ENCODE measurements around the gene COA8.

COA8 gene

DNA sequence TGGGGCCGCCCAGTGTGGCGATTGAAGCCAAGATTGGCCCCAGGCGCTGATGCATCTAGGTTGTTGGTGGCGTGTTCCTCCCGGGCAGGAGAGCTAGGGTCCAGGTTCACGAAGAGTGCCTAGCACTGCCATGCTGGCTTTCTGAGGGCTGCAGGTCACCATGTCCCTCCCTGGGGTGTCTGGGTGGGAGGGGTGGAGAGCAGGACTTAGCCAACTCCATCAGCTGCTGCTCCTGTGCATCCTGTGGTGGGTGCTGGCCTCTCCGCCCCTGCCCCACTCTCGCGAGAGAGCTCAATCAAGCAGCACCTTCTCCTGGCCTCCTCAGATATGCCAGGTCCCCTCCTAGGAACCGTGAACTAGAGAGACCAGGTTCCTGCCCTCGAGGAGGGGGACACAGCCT, 31.9 kb upstream of the COA8 start:
- Histone ChIP-seq H3K4me3 (no peak overlapping the region), H3K27ac (no peak overlapping the region)
- no peak for DNase-seq (ENCODE audit: low spot score)
- no peak for TF ChIP-seq CTCF (IDR thresholded peaks at IDR 0.05)

DNA sequence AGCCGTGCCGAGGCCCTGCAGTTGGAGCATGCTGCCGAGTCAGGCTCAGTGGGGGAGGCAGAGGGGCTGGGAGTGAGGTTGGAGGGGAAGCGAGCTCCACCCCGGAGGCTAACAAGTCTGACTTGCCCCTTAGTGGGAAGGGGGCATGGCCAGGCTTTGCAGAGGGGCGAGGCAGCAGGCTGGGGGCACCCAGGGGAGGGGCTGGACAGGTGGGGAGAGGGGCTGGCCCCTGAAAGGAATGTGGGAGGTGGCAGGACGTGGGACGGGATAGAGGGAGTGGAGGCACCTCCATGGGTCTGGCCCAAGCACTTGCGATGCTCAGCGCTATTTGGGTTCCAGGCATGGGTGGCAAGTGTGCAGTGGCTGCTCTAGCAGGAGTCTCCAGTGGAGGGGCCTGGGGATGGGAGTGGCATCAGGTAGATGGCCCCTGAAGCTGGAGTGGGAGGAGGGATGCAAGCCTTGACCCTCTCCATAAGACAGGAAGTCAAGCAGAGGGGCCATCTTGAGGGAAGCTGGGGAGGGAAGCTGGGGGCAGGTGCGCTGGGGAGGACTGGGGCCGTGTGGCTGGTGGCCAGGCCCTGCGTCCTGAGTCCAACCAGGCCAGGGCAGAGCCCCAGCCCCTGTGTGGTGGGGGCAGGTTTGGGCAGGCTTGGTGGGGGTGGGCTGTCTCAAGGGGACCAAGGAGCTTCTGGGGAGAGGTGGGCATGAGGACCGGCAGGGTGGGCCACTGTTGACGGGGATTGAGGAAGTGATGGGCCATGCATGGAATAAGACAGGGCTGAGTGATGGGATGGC, 31.1 kb upstream of the COA8 start:
- no peak for TF ChIP-seq CTCF (IDR thresholded peaks at IDR 0.05)
- Histone ChIP-seq H3K27ac (peak overlapping the region in 1 of 2 donors; percentile 84), H3K4me3 (no peak overlapping the region)
- DNase-seq (ENCODE audit: low spot score) = no peak

DNA sequence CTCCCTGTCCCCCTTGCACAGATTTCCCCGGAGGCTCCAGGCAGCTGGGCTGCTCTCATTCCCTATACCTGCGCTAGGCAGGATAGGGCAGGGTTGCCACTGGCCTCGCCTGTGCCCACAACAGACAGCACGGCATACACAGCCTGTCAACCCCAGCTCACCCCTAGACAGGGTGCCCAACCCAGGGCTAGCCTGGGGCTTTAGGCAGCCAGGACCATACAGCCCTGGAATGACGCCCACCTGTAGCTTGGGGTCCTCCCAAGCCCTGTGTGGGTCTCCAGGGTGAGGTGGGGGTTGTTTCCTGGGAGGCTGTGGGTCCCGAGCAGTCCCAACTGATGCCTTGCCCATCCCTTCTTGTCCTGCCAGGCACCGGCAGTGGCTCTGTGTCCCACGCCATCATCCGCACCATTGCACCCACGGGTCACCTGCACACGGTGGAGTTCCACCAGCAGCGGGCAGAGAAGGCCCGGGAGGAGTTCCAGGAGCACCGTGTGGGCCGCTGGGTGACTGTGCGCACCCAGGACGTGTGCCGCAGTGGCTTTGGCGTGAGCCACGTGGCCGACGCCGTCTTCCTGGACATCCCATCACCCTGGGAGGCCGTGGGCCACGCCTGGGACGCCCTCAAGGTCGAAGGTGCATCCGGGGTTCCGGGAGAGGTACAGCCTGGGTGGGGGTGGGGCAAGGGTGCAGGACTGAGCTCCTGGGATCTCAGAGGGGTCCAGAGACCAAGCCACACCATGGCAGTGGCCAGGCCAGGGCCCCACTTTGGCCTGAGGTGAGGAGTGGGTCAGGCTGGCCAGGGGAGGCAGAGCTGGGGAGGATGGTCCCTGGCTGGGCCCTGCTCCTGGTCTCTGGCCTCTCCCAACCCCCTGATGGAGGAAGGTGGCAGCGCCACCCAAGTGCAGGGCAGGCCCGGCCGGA, 30.3 kb upstream of the COA8 start:
- peak overlapping the region; percentile 66 to 84 for H3K27ac ChIP-seq
- H3K4me3 ChIP-seq = no peak overlapping the region
- no peak for TF ChIP-seq CTCF (IDR thresholded peaks at IDR 0.05)
- DNase-seq (ENCODE audit: low spot score) = no peak

- no peak for DNase-seq (ENCODE audit: low spot score)
- peak overlapping the region; percentile 35 for H3K4me3 ChIP-seq
- H3K27ac ChIP-seq = peak overlapping the region; percentile 66 to 84
- TF ChIP-seq CTCF (IDR thresholded peaks at IDR 0.05) = no peak
These were observed 29.4 kb upstream of the COA8 start for GRCh38 chr14:103533137-103533998.

GRCh38 chr14:103533999-103534575, 28.7 kb upstream of the COA8 start:
- H3K4me3 ChIP-seq = peak overlapping the region; percentile 35
- peak overlapping the region; percentile 66 to 84 for H3K27ac ChIP-seq
- no peak for TF ChIP-seq CTCF (IDR thresholded peaks at IDR 0.05)

DNA sequence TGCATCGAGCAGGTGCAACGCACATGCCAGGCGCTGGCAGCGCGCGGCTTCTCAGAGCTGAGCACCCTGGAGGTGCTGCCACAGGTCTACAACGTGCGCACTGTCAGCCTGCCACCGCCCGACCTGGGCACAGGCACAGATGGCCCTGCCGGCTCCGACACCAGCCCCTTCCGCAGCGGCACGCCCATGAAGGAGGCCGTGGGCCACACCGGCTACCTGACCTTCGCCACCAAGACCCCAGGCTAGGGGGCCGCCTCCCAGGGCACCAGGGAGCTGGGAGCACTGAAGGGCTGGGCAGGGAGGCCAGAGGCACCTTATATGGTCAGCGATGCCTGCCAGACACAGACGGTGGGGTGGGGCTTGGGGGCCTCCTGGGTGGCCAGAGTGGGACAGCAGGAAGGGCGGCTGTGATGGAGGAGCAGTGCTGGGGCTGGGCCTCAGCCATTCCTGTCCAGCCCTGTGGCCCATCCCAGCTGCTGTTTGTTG, 28.1 kb upstream of the COA8 start:
- no peak for DNase-seq (ENCODE audit: low spot score)
- H3K27ac ChIP-seq = peak overlapping the region; percentile 66 to 84
- no peak for TF ChIP-seq CTCF (IDR thresholded peaks at IDR 0.05)
- H3K4me3 ChIP-seq = no peak overlapping the region

More at GRCh38 chr14:103533999-103534575, 28.7 kb upstream of the COA8 start:
- DNase-seq (ENCODE audit: low spot score) = no peak

Data from coronary artery (tissue), 2 donors.